CD14-positive monocyte (primary cell): Measurements from ENCODE around the gene YTHDF1. TPM values are rescaled to one million over a fixed set of nuclear protein-coding genes. Genes with fewer than 3 reads are reported as not detected.
A peak's percentile ranks its signal among the peaks of the same experiment; 100 is the strongest.

Source experiments
- DNase-seq, 3 donors: peaks; one replicate each; pipeline ENCODE4 v3.0.0-alpha.2; 2011 to 2022
- H2AFZ ChIP-seq: 2 replicates; pipeline ENCODE4 v1.6.0; 2012; ENCODE audit warnings: mild to moderate bottlenecking, low read depth, low read length, inconsistent platforms; ENCODE audit not compliant: insufficient read depth, poor library complexity, severe bottlenecking
- H3K27ac ChIP-seq, 2 donors: 1 replicate in 1 of 2; 2 replicates in 1 of 2; pipeline ENCODE4 v1.5.1; 2012 to 2013; ENCODE audit warnings: low read length in 2 of 2, control low read depth in 1 of 2, inconsistent platforms in 1 of 2, low read depth in 1 of 2, mild to moderate bottlenecking in 1 of 2
- H3K27me3 ChIP-seq, 2 donors: one replicate each; pipeline versions ENCODE4 v1.6.0 to v1.6.1; 2011 to 2013; ENCODE audit warnings: low read length in 2 of 2; ENCODE audit not compliant: control insufficient read depth in 2 of 2, insufficient read depth in 2 of 2
- H3K36me3 ChIP-seq, 2 donors: replicated peaks in 1 of 2; 1 replicate in 1 of 2; 2 replicates in 1 of 2; pipeline versions ENCODE4 v1.5.1 to v1.6.1; 2012 to 2013; ENCODE audit warnings: low read length in 2 of 2, control low read depth in 1 of 2, inconsistent platforms in 1 of 2, mild to moderate bottlenecking in 1 of 2; ENCODE audit not compliant: insufficient read depth in 2 of 2, control insufficient read depth in 1 of 2
- H3K4me1 ChIP-seq, 2 donors: 1 replicate in 1 of 2; 2 replicates in 1 of 2; pipeline versions ENCODE4 v1.5.1 to v1.6.1; 2012 to 2013; ENCODE audit warnings: low read length in 2 of 2, control low read depth in 1 of 2, inconsistent platforms in 1 of 2, mild to moderate bottlenecking in 1 of 2, moderate library complexity in 1 of 2; ENCODE audit not compliant: insufficient read depth in 2 of 2, control insufficient read depth in 1 of 2
- H3K4me2 ChIP-seq: replicated peaks from 2 replicates; pipeline ENCODE3; 2012; ENCODE audit warnings: low read length, moderate library complexity, mild to moderate bottlenecking; ENCODE audit not compliant: poor library complexity, severe bottlenecking; ENCODE audit errors: extremely low read depth
- H3K4me3 ChIP-seq, 3 experiments: fragments of 200-600 bp in 1 of 3; sonication (generic) in 1 of 3; replicated peaks in 1 of 3; 1 replicate in 2 of 3; 2 replicates in 1 of 3; pipeline ENCODE4 v1.5.1; 2011 to 2013; ENCODE audit warnings: low read length in 3 of 3, mild to moderate bottlenecking in 3 of 3, control low read depth in 2 of 3, low read depth in 2 of 3, inconsistent platforms in 1 of 3, moderate library complexity in 1 of 3
- H3K79me2 ChIP-seq: 2 replicates; pipeline ENCODE4 v1.6.0; 2012; ENCODE audit warnings: mild to moderate bottlenecking, control low read depth, inconsistent platforms, low read length, moderate library complexity; ENCODE audit not compliant: insufficient read depth
- H3K9ac ChIP-seq: 2 replicates; pipeline ENCODE4 v1.6.0; 2017; ENCODE audit warnings: low read length, mild to moderate bottlenecking; ENCODE audit not compliant: insufficient read depth, poor library complexity, severe bottlenecking
- H3K9me3 ChIP-seq, 2 donors: replicated peaks in 1 of 2; 1 replicate in 1 of 2; 2 replicates in 1 of 2; pipeline versions ENCODE4 v1.5.1 to v1.6.1; 2012 to 2013; ENCODE audit warnings: low read length in 2 of 2, control low read depth in 1 of 2; ENCODE audit not compliant: control insufficient read depth in 1 of 2, insufficient read depth in 1 of 2
- H4K20me1 ChIP-seq: 2 replicates; pipeline ENCODE4 v1.6.0; 2012; ENCODE audit warnings: mild to moderate bottlenecking, low read length, control low read depth, moderate library complexity; ENCODE audit not compliant: insufficient read depth
- H3K27ac Mint-ChIP-seq, 7 donors: one replicate each; pipeline ENCODE4 v1.8.0; 2020; ENCODE audit warnings: mild to moderate bottlenecking in 7 of 7, mixed read lengths in 7 of 7, moderate library complexity in 6 of 7, inconsistent platforms in 2 of 7
- H3K27me3 Mint-ChIP-seq, 3 donors: one replicate each; pipeline ENCODE4 v1.8.0; 2021 to 2022; ENCODE audit warnings: low read depth in 3 of 3, mild to moderate bottlenecking in 3 of 3, mixed read lengths in 3 of 3, moderate library complexity in 3 of 3, inconsistent platforms in 1 of 3
- H3K36me3 Mint-ChIP-seq, 2 donors: one replicate each; pipeline ENCODE4 v1.8.0; 2020; ENCODE audit warnings: mixed read lengths in 2 of 2, inconsistent platforms in 1 of 2, mild to moderate bottlenecking in 1 of 2
- H3K4me1 Mint-ChIP-seq: one replicate; pipeline ENCODE4 v1.8.0; 2020; ENCODE audit warnings: mild to moderate bottlenecking, mixed read lengths
- H3K4me3 Mint-ChIP-seq, 2 donors: one replicate each; pipeline ENCODE4 v1.8.0; 2020; ENCODE audit warnings: mild to moderate bottlenecking in 2 of 2, mixed read lengths in 2 of 2, moderate library complexity in 1 of 2
- H3K9me3 Mint-ChIP-seq, 7 donors: one replicate each; pipeline ENCODE4 v1.8.0; 2020 to 2022; ENCODE audit warnings: mixed read lengths in 7 of 7, mild to moderate bottlenecking in 6 of 7, moderate library complexity in 6 of 7, inconsistent platforms in 2 of 7
- CTCF ChIP-seq: fragments of 200-600 bp; IDR thresholded peaks from one replicate; pipeline ENCODE4 v1.8.0; 2022; ENCODE audit warnings: antibody characterized with exemption, mild to moderate bottlenecking
- WGBS: methylation state at CpG from one replicate; pipeline ENCODE4 v1.1.5; 2013; ENCODE audit warnings: missing lambda C conversion rate; ENCODE audit not compliant: insufficient coverage; 5-methylcytosine and 5-hydroxymethylcytosine counted together
- intact Hi-C, 2 donors: fragments of 100-400 bp; cut with micrococcal nuclease; formaldehyde crosslinking; loops; one replicate each; pipeline versions ENCODE4 v1.15.0 to v1.15.1; 2023
- polyA plus RNA-seq, 3 donors: library from polyadenylated mRNA; depleted of rRNA in 1 of 3; unstranded in 2 of 3; stranded (reverse) in 1 of 3; fragments of 300-500 nt in 2 of 3; fragments of >200 nt in 1 of 3; fragmentation: Illumina TruSeq in 2 of 3; gene quantifications; 1 replicate in 2 of 3; 2 replicates in 1 of 3; pipeline ENCODE4 v1.2.3, GENCODE V29; 2012 to 2021

The YTHDF1 gene
- polyA plus RNA-seq, 3 donors = 18.0 to 33.4 (median 25.9) TPM

GRCh38 chr20:63264000-63264399 lies 48.1 kb upstream of the YTHDF1 start:
- no peak overlapping the region for H3K9ac ChIP-seq
- H3K36me3 Mint-ChIP-seq = no peaks in the 10 kb centered on the region
- no peak overlapping the region for H3K27ac Mint-ChIP-seq

GRCh38 chr20:63262836-63263235 lies 46.9 kb upstream of the YTHDF1 start:
- peaks cover 0 to 10% of the 10 kb centered on the region in 2 donors for H3K27me3 ChIP-seq
- intact Hi-C loops = no loop called here
- H3K27ac Mint-ChIP-seq = peak overlapping the region in 1 of 7 donors; percentile 14

More at GRCh38 chr20:63264000-63264399, 48.1 kb upstream of the YTHDF1 start:
- no peak for DNase-seq
- Mint-ChIP-seq H3K4me3 (no peak overlapping the region), H3K27me3 (peaks cover 23 to 39% (median 28%) of the 10 kb centered on the region in 3 donors), H3K9me3 (peaks cover 0 to 2% (median 0%) of the 10 kb centered on the region in 7 donors), H3K4me1 (no peaks in the 10 kb centered on the region)
- Histone ChIP-seq H3K9me3 (no peaks in the 10 kb centered on the region), H3K27ac (no peak overlapping the region), H3K79me2 (no peaks in the 10 kb centered on the region), H3K36me3 (no peaks in the 10 kb centered on the region), H3K4me3 (no peak overlapping the region), H3K27me3 (peaks cover 0 to 6% of the 10 kb centered on the region in 2 donors), H3K4me1 (no peaks in the 10 kb centered on the region), H4K20me1 (no peaks in the 10 kb centered on the region), H3K4me2 (no peak overlapping the region), H2AFZ (no peak overlapping the region)
- no peak for TF ChIP-seq CTCF
- intact Hi-C loops = no loop called here
- WGBS = 89% methylated on average over 8 of the region's 10 CpGs

More at GRCh38 chr20:63262836-63263235, 46.9 kb upstream of the YTHDF1 start:
- peaks cover 0 to 2% (median 0%) of the 10 kb centered on the region in 7 donors for H3K9me3 Mint-ChIP-seq
- peaks cover 21 to 37% (median 30%) of the 10 kb centered on the region in 3 donors for H3K27me3 Mint-ChIP-seq
- 92% methylated on average over 7 of the region's 9 CpGs for WGBS
- no peaks in the 10 kb centered on the region for H3K4me1 Mint-ChIP-seq
- no peaks in the 10 kb centered on the region for H4K20me1 ChIP-seq
- H3K36me3 Mint-ChIP-seq = no peaks in the 10 kb centered on the region
- H3K4me1 ChIP-seq = no peaks in the 10 kb centered on the region
- no peak overlapping the region for H3K27ac ChIP-seq
- H3K4me3 Mint-ChIP-seq = peak overlapping the region in 1 of 2 donors; percentile 41
- H3K4me3 ChIP-seq = no peak overlapping the region
- H3K79me2 ChIP-seq = no peaks in the 10 kb centered on the region
- H3K36me3 ChIP-seq = no peaks in the 10 kb centered on the region
- no peak overlapping the region for H3K9ac ChIP-seq
- H3K4me2 ChIP-seq = no peak overlapping the region
- H3K9me3 ChIP-seq = no peaks in the 10 kb centered on the region
- TF ChIP-seq CTCF = no peak
- no peak overlapping the region for H2AFZ ChIP-seq
- no peak for DNase-seq
